Measurements from ENCODE around the gene CMPK1. TPM values are rescaled to one million over a fixed set of nuclear protein-coding genes. Genes with fewer than 3 reads are reported as not detected.

The CMPK1 gene
- total and polyA plus RNA-seq, 2 donors (not counting 3 experiments of a cell fraction or from before 2014, with no cell fraction given): 16.4 to 79.6 TPM

DNA sequence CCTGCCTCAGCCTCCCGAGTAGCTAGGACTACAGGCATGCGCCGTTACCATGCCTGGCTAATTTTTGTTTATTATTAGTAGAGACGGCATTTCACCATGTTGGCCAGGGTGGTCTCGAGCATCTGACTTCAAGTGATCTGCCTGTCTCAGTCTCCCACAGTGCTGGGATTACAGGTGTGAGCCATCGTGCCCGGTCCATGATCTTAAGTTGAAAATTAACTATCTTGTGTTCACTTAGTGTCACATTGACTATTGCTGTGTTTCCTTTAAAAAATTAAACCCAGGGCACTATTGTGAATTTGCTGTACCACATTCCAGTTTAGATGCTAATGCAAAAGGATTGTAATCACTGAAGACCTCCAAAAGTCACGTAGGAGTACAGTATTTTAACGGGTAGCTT is 14.1 kb downstream of the CMPK1 start:
- POLR2A ChIA-PET: no interaction called here
- H3K4me1 ChIP-seq (ENCODE audit: control insufficient read depth, extremely low read depth, insufficient read depth, low read length): no peaks in the 10 kb centered on the region
- CTCF ChIA-PET: no interaction called here

DNA sequence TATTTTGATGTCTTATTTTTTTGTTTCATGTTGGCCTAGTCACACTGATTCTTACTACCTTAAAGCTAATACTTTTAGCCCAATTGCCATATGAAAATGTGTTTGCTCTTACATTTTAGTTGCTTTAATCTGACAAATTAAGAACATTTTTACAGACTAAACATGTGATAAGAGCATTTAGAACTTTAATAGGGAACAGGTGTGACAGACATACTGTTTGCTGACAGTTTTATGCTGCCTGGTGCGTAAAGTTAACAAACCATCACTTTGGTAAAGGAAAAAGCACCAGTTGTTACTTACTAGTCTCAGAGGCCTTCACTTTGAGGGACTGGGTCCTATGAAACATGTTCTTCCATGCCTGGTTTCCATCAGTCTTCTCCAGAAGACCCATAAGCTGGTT is 14.7 kb downstream of the CMPK1 start:
- BruUV-seq (replicated peaks): no TSS peak
- intact Hi-C loops (cut with micrococcal nuclease): no loop called here

More for the DNA sequence above, 14.1 kb downstream of the CMPK1 start:
- no peak for DNase-seq (ENCODE audit: low read depth, low spot score)
- Histone ChIP-seq H3K9ac (replicated peaks; ENCODE audit: extremely low read depth, insufficient read depth, low read length) (no peak overlapping the region), H3K27me3 (ENCODE audit: control insufficient read depth in 2 of 2, insufficient read depth in 2 of 2, low read length in 2 of 2) (no peaks in the 10 kb centered on the region), H3K79me2 (ENCODE audit: control insufficient read depth, insufficient read depth, low read length) (peaks cover 67% of the 10 kb centered on the region), H3K4me3 (replicated peaks in 1 of 3; ENCODE audit: insufficient read depth in 1 of 3, low read depth in 1 of 3, low read length in 3 of 3) (no peak overlapping the region), H3K4me2 (ENCODE audit: insufficient read depth, low read length) (no peak overlapping the region), H3K9me3 (replicated peaks; ENCODE audit: control insufficient read depth, insufficient read depth, low read length) (no peaks in the 10 kb centered on the region), H3K36me3 (ENCODE audit: control insufficient read depth in 2 of 2, extremely low read depth in 1 of 2, insufficient read depth in 2 of 2, low read length in 2 of 2) (no peaks in the 10 kb centered on the region), H2AFZ (ENCODE audit: low read depth, low read length) (no peak overlapping the region), H3K9me1 (replicated peaks; ENCODE audit: control insufficient read depth, extremely low read depth, insufficient read depth, low read length) (no peaks in the 10 kb centered on the region), H3K27ac (ENCODE audit: insufficient read depth, low read depth, low read length) (no peak overlapping the region), H4K20me1 (replicated peaks; ENCODE audit: control insufficient read depth, extremely low read depth, insufficient read depth, low read length) (peaks cover 2% of the 10 kb centered on the region)
- no peak for TF ChIP-seq POLR2A (IDR thresholded peaks at IDR 0.05; ENCODE audit: low read depth, low read length)
- TF ChIP-seq FOS (IDR thresholded peaks at IDR 0.05; ENCODE audit: borderline replicate concordance, insufficient read depth, low read length): no peak
- TF ChIP-seq, protein P1, sequence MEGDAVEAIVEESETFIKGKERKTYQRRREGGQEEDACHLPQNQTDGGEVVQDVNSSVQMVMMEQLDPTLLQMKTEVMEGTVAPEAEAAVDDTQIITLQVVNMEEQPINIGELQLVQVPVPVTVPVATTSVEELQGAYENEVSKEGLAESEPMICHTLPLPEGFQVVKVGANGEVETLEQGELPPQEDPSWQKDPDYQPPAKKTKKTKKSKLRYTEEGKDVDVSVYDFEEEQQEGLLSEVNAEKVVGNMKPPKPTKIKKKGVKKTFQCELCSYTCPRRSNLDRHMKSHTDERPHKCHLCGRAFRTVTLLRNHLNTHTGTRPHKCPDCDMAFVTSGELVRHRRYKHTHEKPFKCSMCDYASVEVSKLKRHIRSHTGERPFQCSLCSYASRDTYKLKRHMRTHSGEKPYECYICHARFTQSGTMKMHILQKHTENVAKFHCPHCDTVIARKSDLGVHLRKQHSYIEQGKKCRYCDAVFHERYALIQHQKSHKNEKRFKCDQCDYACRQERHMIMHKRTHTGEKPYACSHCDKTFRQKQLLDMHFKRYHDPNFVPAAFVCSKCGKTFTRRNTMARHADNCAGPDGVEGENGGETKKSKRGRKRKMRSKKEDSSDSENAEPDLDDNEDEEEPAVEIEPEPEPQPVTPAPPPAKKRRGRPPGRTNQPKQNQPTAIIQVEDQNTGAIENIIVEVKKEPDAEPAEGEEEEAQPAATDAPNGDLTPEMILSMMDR (IDR thresholded peaks at IDR 0.05; ENCODE audit: extremely low read depth in 1 of 2, insufficient read depth in 1 of 2, low read depth in 1 of 2, low read length in 2 of 2): no peak
- no peak for TF ChIP-seq POLR2AphosphoS5 (IDR thresholded peaks at IDR 0.05; ENCODE audit: insufficient read depth, low read depth, low read length)
- TF ChIP-seq JUN (IDR thresholded peaks at IDR 0.05; ENCODE audit: borderline replicate concordance, insufficient read depth, insufficient read length, low read depth): no peak
- TF ChIP-seq MYC (IDR thresholded peaks at IDR 0.05; ENCODE audit: low read depth, low read length): no peak
- intact Hi-C loops (cut with micrococcal nuclease) (no loop called here), dilution Hi-C loops (cut with MboI; ENCODE audit: extremely low pct_ligation_motif_present, low sequenced_read_pairs) (no loop called here)
- FAIRE-seq: no peak
- no TSS peak for BruUV-seq (replicated peaks)

More for the DNA sequence above, 14.7 kb downstream of the CMPK1 start:
- Histone ChIP-seq H4K20me1 (replicated peaks; ENCODE audit: control insufficient read depth, extremely low read depth, insufficient read depth, low read length) (peaks cover 2% of the 10 kb centered on the region), H3K36me3 (ENCODE audit: control insufficient read depth in 2 of 2, extremely low read depth in 1 of 2, insufficient read depth in 2 of 2, low read length in 2 of 2) (no peaks in the 10 kb centered on the region), H3K9ac (replicated peaks; ENCODE audit: extremely low read depth, insufficient read depth, low read length) (no peak overlapping the region), H2AFZ (ENCODE audit: low read depth, low read length) (no peak overlapping the region), H3K79me2 (ENCODE audit: control insufficient read depth, insufficient read depth, low read length) (peaks cover 71% of the 10 kb centered on the region), H3K9me3 (replicated peaks; ENCODE audit: control insufficient read depth, insufficient read depth, low read length) (no peaks in the 10 kb centered on the region), H3K4me3 (replicated peaks in 1 of 3; ENCODE audit: insufficient read depth in 1 of 3, low read depth in 1 of 3, low read length in 3 of 3) (no peak overlapping the region), H3K9me1 (replicated peaks; ENCODE audit: control insufficient read depth, extremely low read depth, insufficient read depth, low read length) (no peaks in the 10 kb centered on the region), H3K27ac (ENCODE audit: insufficient read depth, low read depth, low read length) (no peak overlapping the region), H3K4me2 (ENCODE audit: insufficient read depth, low read length) (no peak overlapping the region), H3K27me3 (ENCODE audit: control insufficient read depth in 2 of 2, insufficient read depth in 2 of 2, low read length in 2 of 2) (no peaks in the 10 kb centered on the region), H3K4me1 (ENCODE audit: control insufficient read depth, extremely low read depth, insufficient read depth, low read length) (no peaks in the 10 kb centered on the region)
- TF ChIP-seq EZH2 (IDR thresholded peaks at IDR 0.05; ENCODE audit: borderline replicate concordance, low read depth, low read length, severe bottlenecking) (no peak), FOS (IDR thresholded peaks at IDR 0.05; ENCODE audit: borderline replicate concordance, insufficient read depth, low read length) (no peak), POLR2AphosphoS5 (IDR thresholded peaks at IDR 0.05; ENCODE audit: insufficient read depth, low read depth, low read length) (no peak), GATA2 (IDR thresholded peaks at IDR 0.05; ENCODE audit: insufficient read depth, insufficient read length, low read depth, low read length) (no peak), JUN (IDR thresholded peaks at IDR 0.05; ENCODE audit: borderline replicate concordance, insufficient read depth, insufficient read length, low read depth) (no peak), MYC (IDR thresholded peaks at IDR 0.05; ENCODE audit: low read depth, low read length) (no peak), POLR2A (IDR thresholded peaks at IDR 0.05; ENCODE audit: low read depth, low read length) (no peak)
- TF ChIP-seq, protein P1 (IDR thresholded peaks at IDR 0.05; ENCODE audit: extremely low read depth in 1 of 2, insufficient read depth in 1 of 2, low read depth in 1 of 2, low read length in 2 of 2): no peak
- TF ChIP-seq, protein P2, sequence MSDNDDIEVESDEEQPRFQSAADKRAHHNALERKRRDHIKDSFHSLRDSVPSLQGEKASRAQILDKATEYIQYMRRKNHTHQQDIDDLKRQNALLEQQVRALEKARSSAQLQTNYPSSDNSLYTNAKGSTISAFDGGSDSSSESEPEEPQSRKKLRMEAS (IDR thresholded peaks at IDR 0.05; ENCODE audit: insufficient read depth, insufficient read length): no peak
- POLR2A ChIA-PET: interaction anchor here (0.6 kb wide), 1 partner anchor 13 kb away, joined by 3 read pairs; no protein-coding TSS in a partner anchor
- CTCF ChIA-PET: no interaction called here
- FAIRE-seq (peak; percentile 60), DNase-seq (ENCODE audit: low read depth, low spot score) (no peak)
- dilution Hi-C loops (cut with MboI; ENCODE audit: extremely low pct_ligation_motif_present, low sequenced_read_pairs): no loop called here
